BLaER1 (cell line): ENCODE data around the gene SHISAL1.

Source experiments
- H3K27ac ChIP-seq: shearing (Covaris generic); formaldehyde crosslinking; 2 replicates; pipeline ENCODE4 v1.8.1; 2022
- H3K27me3 ChIP-seq: shearing (Covaris generic); formaldehyde crosslinking; 2 replicates; pipeline ENCODE4 v1.8.1; 2022
- H3K36me3 ChIP-seq: shearing (Covaris generic); formaldehyde crosslinking; 2 replicates; pipeline ENCODE4 v1.8.1; 2022
- H3K4me1 ChIP-seq: shearing (Covaris generic); formaldehyde crosslinking; 2 replicates; pipeline ENCODE4 v1.8.1; 2022
- H3K4me2 ChIP-seq: shearing (Covaris generic); formaldehyde crosslinking; 2 replicates; pipeline ENCODE4 v1.8.1; 2022
- H3K4me3 ChIP-seq: shearing (Covaris generic); formaldehyde crosslinking; 2 replicates; pipeline ENCODE4 v1.8.1; 2022
- H3K9ac ChIP-seq: shearing (Covaris generic); formaldehyde crosslinking; 2 replicates; pipeline ENCODE4 v1.8.1; 2022
- H3K9me3 ChIP-seq: shearing (Covaris generic); formaldehyde crosslinking; 2 replicates; pipeline ENCODE4 v1.8.1; 2022
- H4K20me1 ChIP-seq: shearing (Covaris generic); formaldehyde crosslinking; 2 replicates; pipeline ENCODE4 v1.8.1; 2022
- Cebpa-rat ChIP-seq: shearing (Covaris generic); IDR thresholded peaks from 2 replicates; pipeline ENCODE4 v1.8.1; 2022

SHISAL1 gene

GRCh38 chr22:44344407-44344806, 31.7 kb upstream of the SHISAL1 start:
- H3K27me3 ChIP-seq, result no peaks in the 10 kb centered on the region
- H3K36me3 ChIP-seq, result no peaks in the 10 kb centered on the region
- no peak for TF ChIP-seq Cebpa-rat
- no peak overlapping the region for H3K27ac ChIP-seq
- no peaks in the 10 kb centered on the region for H4K20me1 ChIP-seq
- peaks cover 40% of the 10 kb centered on the region for H3K4me1 ChIP-seq
- no peaks in the 10 kb centered on the region for H3K9me3 ChIP-seq
- H3K4me3 ChIP-seq, result no peak overlapping the region
- no peak overlapping the region for H3K4me2 ChIP-seq
- no peak overlapping the region for H3K9ac ChIP-seq

GRCh38 chr22:44342347-44342956, 29.7 kb upstream of the SHISAL1 start:
- Histone ChIP-seq H3K4me2 (no peak overlapping the region), H3K4me3 (no peak overlapping the region), H3K36me3 (no peaks in the 10 kb centered on the region), H3K4me1 (peaks cover 40% of the 10 kb centered on the region), H3K9ac (no peak overlapping the region), H3K27me3 (no peaks in the 10 kb centered on the region), H3K27ac (no peak overlapping the region), H3K9me3 (no peaks in the 10 kb centered on the region), H4K20me1 (no peaks in the 10 kb centered on the region; the same call in 1 of the 2 replicates)
- no peak for TF ChIP-seq Cebpa-rat

GRCh38 chr22:44341431-44342346, 28.9 kb upstream of the SHISAL1 start:
- peak overlapping the region; percentile 59 for H3K4me2 ChIP-seq
- H3K36me3 ChIP-seq, result no peaks in the 10 kb centered on the region

DNA sequence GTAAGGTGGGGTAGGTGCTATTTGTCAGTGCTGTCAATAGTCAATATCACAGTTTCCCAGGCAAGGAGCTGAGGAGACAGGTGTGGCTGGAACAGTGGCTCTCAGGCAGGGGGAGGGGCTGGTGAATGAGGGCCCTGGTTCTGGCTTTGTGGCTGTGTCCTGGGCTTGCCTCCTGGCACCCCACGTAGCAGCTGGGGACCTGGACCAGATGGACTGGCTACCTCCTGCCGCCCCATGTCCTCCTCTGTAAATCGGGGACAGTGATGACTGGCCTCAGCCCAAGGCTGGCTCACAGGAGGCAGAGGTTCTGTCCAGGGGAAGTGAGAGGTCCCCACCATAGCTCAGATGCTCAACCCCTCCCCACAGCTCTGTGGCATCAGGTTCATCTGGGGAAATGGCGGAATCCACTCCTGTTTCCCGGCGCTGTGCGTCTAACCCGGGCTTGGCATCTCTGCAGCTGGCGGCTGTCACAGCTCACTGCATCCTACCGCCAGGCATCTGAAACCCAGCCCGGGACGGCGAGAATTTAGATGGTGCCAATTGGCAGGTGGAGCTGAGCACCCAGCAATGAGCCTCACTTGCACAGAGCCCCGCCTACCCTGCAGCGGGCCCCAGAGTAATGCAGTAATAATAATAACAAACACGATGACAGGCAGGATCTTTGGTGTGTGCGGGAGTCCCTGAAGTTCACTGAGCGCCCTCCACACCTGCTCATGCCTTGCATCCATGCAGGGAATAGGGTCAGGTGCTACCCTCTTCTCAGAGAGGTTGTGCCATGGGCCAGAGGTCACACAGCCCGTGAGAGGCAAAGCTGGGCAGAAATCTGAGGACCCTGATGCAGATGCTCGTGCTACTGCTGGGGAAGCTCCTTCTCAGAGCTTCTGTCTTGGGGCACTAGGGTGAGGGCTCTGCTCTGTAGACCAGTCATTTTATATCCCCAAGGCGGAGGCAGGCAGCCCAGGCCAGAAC, 27.8 kb upstream of the SHISAL1 start:
- Histone ChIP-seq H3K27ac (no peak overlapping the region), H3K36me3 (no peaks in the 10 kb centered on the region), H3K4me3 (no peak overlapping the region), H3K9me3 (no peaks in the 10 kb centered on the region), H3K4me2 (peak overlapping the region; percentile 59), H3K27me3 (no peaks in the 10 kb centered on the region), H3K9ac (no peak overlapping the region), H4K20me1 (no peaks in the 10 kb centered on the region; the same call in 1 of the 2 replicates), H3K4me1 (peaks cover 32% of the 10 kb centered on the region)
- TF ChIP-seq Cebpa-rat, result no peak

More at GRCh38 chr22:44341431-44342346, 28.9 kb upstream of the SHISAL1 start:
- TF ChIP-seq Cebpa-rat, result no peak
- Histone ChIP-seq H3K4me1 (peaks cover 32% of the 10 kb centered on the region), H4K20me1 (no peaks in the 10 kb centered on the region; the same call in 1 of the 2 replicates), H3K9ac (no peak overlapping the region), H3K4me3 (no peak overlapping the region), H3K9me3 (no peaks in the 10 kb centered on the region), H3K27me3 (no peaks in the 10 kb centered on the region), H3K27ac (no peak overlapping the region)

DNA sequence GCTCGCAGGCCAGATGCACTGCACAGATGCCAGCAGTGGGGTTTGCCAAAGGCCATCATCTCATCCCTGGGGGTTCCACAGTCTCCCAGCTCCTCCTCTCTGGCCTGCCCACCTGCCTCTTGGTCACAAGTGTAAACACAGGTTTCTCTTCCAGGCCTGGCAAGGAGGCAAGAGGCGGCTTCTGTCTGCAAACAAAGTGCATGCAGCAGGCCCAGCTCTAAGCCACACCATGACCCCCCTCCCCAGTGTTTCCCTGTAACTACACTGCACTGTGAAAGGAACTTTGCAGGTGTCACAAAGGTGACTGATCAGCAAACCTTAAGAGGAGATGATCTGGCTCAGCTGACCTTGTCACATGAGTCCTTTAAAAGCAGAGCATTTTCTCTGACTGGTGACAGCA, 26.2 kb upstream of the SHISAL1 start:
- Histone ChIP-seq H3K27me3 (peaks cover 3% of the 10 kb centered on the region), H3K9ac (no peak overlapping the region), H3K4me3 (no peak overlapping the region), H3K4me2 (no peak overlapping the region), H3K36me3 (no peaks in the 10 kb centered on the region), H3K9me3 (no peaks in the 10 kb centered on the region), H3K4me1 (peaks cover 32% of the 10 kb centered on the region), H3K27ac (no peak overlapping the region), H4K20me1 (peaks cover under 1% of the 10 kb centered on the region; the same call in 1 of the 2 replicates)
- no peak for TF ChIP-seq Cebpa-rat

GRCh38 chr22:44338177-44338810, 25.5 kb upstream of the SHISAL1 start:
- Histone ChIP-seq H3K9ac (no peak overlapping the region), H4K20me1 (peaks cover 7% of the 10 kb centered on the region; the same call in 1 of the 2 replicates), H3K9me3 (no peaks in the 10 kb centered on the region), H3K4me3 (no peak overlapping the region), H3K27me3 (peaks cover 9% of the 10 kb centered on the region), H3K36me3 (no peaks in the 10 kb centered on the region), H3K4me2 (no peak overlapping the region), H3K27ac (no peak overlapping the region), H3K4me1 (peaks cover 32% of the 10 kb centered on the region)
- no peak for TF ChIP-seq Cebpa-rat

DNA sequence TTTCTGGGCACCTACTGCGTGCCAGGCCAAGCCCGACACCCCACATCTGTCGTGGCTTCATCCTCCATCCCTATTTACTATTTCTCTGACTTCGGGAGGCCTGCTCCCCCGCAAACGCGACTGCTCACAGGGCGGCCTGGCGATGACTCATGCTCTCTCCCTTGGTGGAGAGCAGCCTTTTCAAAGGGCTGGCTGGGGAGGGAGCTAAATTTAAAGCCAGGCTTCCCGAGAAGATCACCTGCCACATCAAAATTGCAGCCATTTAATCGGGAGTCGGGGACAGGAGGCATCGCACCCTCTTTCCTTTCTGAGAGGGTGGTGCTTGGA, 24.9 kb upstream of the SHISAL1 start:
- Histone ChIP-seq H3K4me3 (no peak overlapping the region), H3K9me3 (no peaks in the 10 kb centered on the region), H3K9ac (no peak overlapping the region), H3K36me3 (no peaks in the 10 kb centered on the region), H3K27me3 (peaks cover 16% of the 10 kb centered on the region), H4K20me1 (peaks cover 14% of the 10 kb centered on the region; the same call in 1 of the 2 replicates), H3K4me1 (peaks cover 32% of the 10 kb centered on the region), H3K27ac (no peak overlapping the region), H3K4me2 (no peak overlapping the region)
- TF ChIP-seq Cebpa-rat, result no peak

DNA sequence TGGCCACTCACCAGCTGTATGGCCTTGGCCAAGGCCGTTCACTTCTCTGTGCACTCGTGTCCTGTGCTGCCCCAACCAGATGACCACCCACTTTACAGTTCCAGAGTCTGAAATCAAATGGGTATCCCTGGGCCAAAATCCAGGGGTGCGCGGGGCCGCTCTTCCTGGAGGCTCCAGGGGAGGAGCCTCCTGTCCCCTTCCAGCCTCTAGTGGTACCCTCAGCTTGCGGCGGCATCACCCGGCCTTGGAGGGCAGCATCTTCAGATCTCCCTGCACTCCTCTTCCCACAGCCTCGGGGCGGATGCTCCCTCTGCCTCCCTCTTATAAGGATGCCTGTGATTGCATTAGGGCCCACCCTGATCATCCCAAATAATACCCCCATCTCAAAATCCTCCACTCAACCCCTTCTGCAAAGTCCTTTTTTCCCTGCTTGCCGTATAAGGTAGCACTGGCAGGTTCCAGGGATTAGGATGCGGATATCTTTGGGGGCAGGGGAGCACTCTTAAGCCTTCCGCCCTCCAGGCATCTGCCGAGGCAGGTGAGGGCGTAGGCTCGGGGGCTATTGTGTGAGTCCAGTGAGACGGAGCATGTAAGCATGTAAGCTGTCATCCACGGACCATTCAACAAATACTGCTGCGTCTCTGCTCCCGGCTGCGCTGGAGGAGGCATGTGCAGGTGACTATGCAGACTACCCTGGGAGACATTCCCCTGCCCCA, 24.4 kb upstream of the SHISAL1 start:
- no peak overlapping the region for H3K27ac ChIP-seq
- H3K4me2 ChIP-seq, result no peak overlapping the region
- no peak overlapping the region for H3K4me3 ChIP-seq
- peaks cover 35% of the 10 kb centered on the region for H3K4me1 ChIP-seq
- no peaks in the 10 kb centered on the region for H3K9me3 ChIP-seq
- no peak overlapping the region for H3K9ac ChIP-seq
- TF ChIP-seq Cebpa-rat, result no peak
- H4K20me1 ChIP-seq, result peaks cover 19% of the 10 kb centered on the region; the same call in 1 of the 2 replicates
- no peaks in the 10 kb centered on the region for H3K36me3 ChIP-seq
- peaks cover 21% of the 10 kb centered on the region for H3K27me3 ChIP-seq
